ENCODE results near the gene METTL25B. TPM values are rescaled to one million over a fixed set of nuclear protein-coding genes. Genes with fewer than 3 reads are reported as not detected.

The METTL25B gene
- total RNA-seq, 1 experiment from 2014 or later: 10.4 TPM

GRCh38 chr1:156750711-156751450, 22.6 kb downstream of the METTL25B start:
- Histone ChIP-seq H2AFZ (ENCODE audit: low read length) (peak overlapping the region; percentile 43), H3K9ac (ENCODE audit: low read length) (peak overlapping the region; percentile 99), H3K27me3 (ENCODE audit: low read length) (no peaks in the 10 kb centered on the region), H3K4me2 (ENCODE audit: low read length) (peak overlapping the region; percentile 96), H3K36me3 (ENCODE audit: low read depth, low read length) (peaks cover 9% of the 10 kb centered on the region; the same call in 1 of the 2 replicates), H3K9me3 (ENCODE audit: low read length) (no peaks in the 10 kb centered on the region), H3K27ac (ENCODE audit: low read length) (peak overlapping the region; percentile 99), H3F3A (ENCODE audit: low read length, unreplicated experiment) (peaks cover 6% of the 10 kb centered on the region), H3K79me2 (ENCODE audit: low read length) (peaks cover 70% of the 10 kb centered on the region), H3K4me3 (ENCODE audit: low read length) (peak overlapping the region; percentile 86), H3K9me2 (replicated peaks; ENCODE audit: low read length) (no peaks in the 10 kb centered on the region), H4K20me1 (ENCODE audit: low read length) (0 out of 2 replicates have a peak, but pooled peaks cover 5% of the 10 kb centered on the region), H3K4me1 (ENCODE audit: insufficient read depth, low read length) (peaks cover 51% of the 10 kb centered on the region)
- ATAC-seq (no peak; the same call in 1 of the 2 replicates), DNase-seq (no peak)
- intact Hi-C loops (cut with micrococcal nuclease): loop anchor here (1.0 kb wide), 1 partner anchor 23 kb away; the partner anchor contains the start of genes ISG20L2 and METTL25B
- BruUV-seq (replicated peaks): TSS peak; percentile 30
- ChIA-PET POLR2A (ENCODE audit: unreplicated experiment) (interaction anchor here (0.5 to 1.2 kb wide), 4 partner anchors 10 to 550 kb away, joined by 4 to 7 read pairs (median 5); partner anchors contain the start of gene PRCC), CTCF (interaction anchor here (0.6 to 1.6 kb wide), 3 partner anchors 24 to 39 kb away, joined by 3 to 7 read pairs (median 5); no protein-coding TSS in a partner anchor)
- TF ChIP-seq EZH2phosphoT487 (IDR thresholded peaks at IDR 0.05; ENCODE audit: borderline replicate concordance, low read length) (no peak), EZH2 (IDR thresholded peaks at IDR 0.05; ENCODE audit: low read length, unreplicated experiment) (no peak), CTCF (conservative IDR thresholded peaks at IDR 0.05; ENCODE audit: low read depth, low read length) (no peak)

GRCh38 chr1:156751451-156751756, 23.1 kb downstream of the METTL25B start, which contains the start of gene HDGF:
Gene HDGF (minus strand): TSS chr1:156751675. CDS start chr1:156751429, 246 bp downstream.
- H3K9me3 ChIP-seq (ENCODE audit: low read length): no peaks in the 10 kb centered on the region
- ChIA-PET POLR2A (ENCODE audit: unreplicated experiment) (interaction anchor here (0.5 to 1.2 kb wide), 5 partner anchors 10 to 549 kb away, joined by 4 to 12 read pairs (median 5); partner anchors contain the start of gene PRCC), CTCF (interaction anchor here (0.6 to 1.2 kb wide), 3 partner anchors 23 to 38 kb away, joined by 3 to 7 read pairs (median 5); partner anchors contain the start of genes ISG20L2 and METTL25B)
- TF ChIP-seq CTCF (conservative IDR thresholded peaks at IDR 0.05; ENCODE audit: low read depth, low read length) (no peak), EZH2phosphoT487 (IDR thresholded peaks at IDR 0.05; ENCODE audit: borderline replicate concordance, low read length) (no peak), EZH2 (IDR thresholded peaks at IDR 0.05; ENCODE audit: low read length, unreplicated experiment) (no peak)
- no peaks in the 10 kb centered on the region for H3K27me3 ChIP-seq (ENCODE audit: low read length)
- peaks cover 5% of the 10 kb centered on the region; the same call in 1 of the 2 replicates for H3K36me3 ChIP-seq (ENCODE audit: low read depth, low read length)
- peak within 1 kb of the TSS; percentile 96 for H3K4me2 ChIP-seq (ENCODE audit: low read length)
- H3K4me1 ChIP-seq (ENCODE audit: insufficient read depth, low read length): peaks cover 46% of the 10 kb centered on the region
- H4K20me1 ChIP-seq (ENCODE audit: low read length): 0 out of 2 replicates have a peak, but pooled peaks cover under 1% of the 10 kb centered on the region
- peaks cover under 1% of the 10 kb centered on the region for H3F3A ChIP-seq (ENCODE audit: low read length, unreplicated experiment)
- peak within 1 kb of the TSS; percentile 94 for H2AFZ ChIP-seq (ENCODE audit: low read length)
- H3K27ac ChIP-seq (ENCODE audit: low read length): peak within 1 kb of the TSS; percentile 99
- H3K79me2 ChIP-seq (ENCODE audit: low read length): peaks cover 64% of the 10 kb centered on the region
- no peaks in the 10 kb centered on the region for H3K9me2 ChIP-seq (replicated peaks; ENCODE audit: low read length)
- no peak for ATAC-seq
- intact Hi-C loops (cut with micrococcal nuclease): loop anchor here (1.0 kb wide), 1 partner anchor 23 kb away; the partner anchor contains the start of genes ISG20L2 and METTL25B
- peak within 1 kb of the TSS; percentile 86 for H3K4me3 ChIP-seq (ENCODE audit: low read length)
- BruUV-seq (replicated peaks): no TSS peak
- DNase-seq: no peak
- H3K9ac ChIP-seq (ENCODE audit: low read length): peak within 1 kb of the TSS; percentile 99
